BLaER1 treated with 17β-estradiol and CSF1 and Interleukin-3, amounts not matched to agents 10 nM and 100 nM (cell line): ENCODE results near the gene BTBD17.

Experiments
- H3K27ac ChIP-seq, 11 experiments: shearing (Covaris generic); formaldehyde crosslinking; 2 replicates each; pipeline ENCODE4 v1.8.1; 2022
- H3K27me3 ChIP-seq, 11 experiments: shearing (Covaris generic); formaldehyde crosslinking; 2 replicates each; pipeline ENCODE4 v1.8.1; 2022
- H3K36me3 ChIP-seq, 11 experiments: shearing (Covaris generic); formaldehyde crosslinking; 2 replicates each; pipeline ENCODE4 v1.8.1; 2022
- H3K4me1 ChIP-seq, 10 experiments: shearing (Covaris generic); formaldehyde crosslinking; 2 replicates each; pipeline ENCODE4 v1.8.1; 2022
- H3K4me2 ChIP-seq, 11 experiments: shearing (Covaris generic); formaldehyde crosslinking; 2 replicates each; pipeline ENCODE4 v1.8.1; 2022
- H3K4me3 ChIP-seq, 10 experiments: shearing (Covaris generic); formaldehyde crosslinking; 2 replicates each; pipeline ENCODE4 v1.8.1; 2022
- H3K9ac ChIP-seq, 11 experiments: shearing (Covaris generic); formaldehyde crosslinking; 2 replicates each; pipeline ENCODE4 v1.8.1; 2022
- H3K9me3 ChIP-seq, 11 experiments: shearing (Covaris generic); formaldehyde crosslinking; replicated peaks in 1 of 11; 2 replicates each; pipeline ENCODE4 v1.8.1; 2022
- H4K20me1 ChIP-seq, 11 experiments: shearing (Covaris generic); formaldehyde crosslinking; 2 replicates each; pipeline ENCODE4 v1.8.1; 2022
- Cebpa-rat ChIP-seq, 11 experiments: shearing (Covaris generic); IDR thresholded peaks; 2 replicates each; pipeline ENCODE4 v1.8.1; 2022

BTBD17 gene

GRCh38 chr17:74380959-74381808 is 19.5 kb upstream of the BTBD17 start:
- Histone ChIP-seq H3K4me3 (no peak overlapping the region), H4K20me1 (no peaks in the 10 kb centered on the region), H3K9me3 (no peaks in the 10 kb centered on the region), H3K36me3 (no peaks in the 10 kb centered on the region), H3K27me3 (no peaks in the 10 kb centered on the region; a peak in 1 of 22 replicates), H3K4me2 (peak overlapping the region in 8 of 11 experiments; percentile 87 to 98 (median 93); a peak in 8 of 22 replicates), H3K9ac (no peak overlapping the region), H3K27ac (no peak overlapping the region), H3K4me1 (peaks cover 20 to 76% (median 55%) of the 10 kb centered on the region in 10 experiments)
- no peak for TF ChIP-seq Cebpa-rat (IDR thresholded peaks at IDR 0.05)

DNA sequence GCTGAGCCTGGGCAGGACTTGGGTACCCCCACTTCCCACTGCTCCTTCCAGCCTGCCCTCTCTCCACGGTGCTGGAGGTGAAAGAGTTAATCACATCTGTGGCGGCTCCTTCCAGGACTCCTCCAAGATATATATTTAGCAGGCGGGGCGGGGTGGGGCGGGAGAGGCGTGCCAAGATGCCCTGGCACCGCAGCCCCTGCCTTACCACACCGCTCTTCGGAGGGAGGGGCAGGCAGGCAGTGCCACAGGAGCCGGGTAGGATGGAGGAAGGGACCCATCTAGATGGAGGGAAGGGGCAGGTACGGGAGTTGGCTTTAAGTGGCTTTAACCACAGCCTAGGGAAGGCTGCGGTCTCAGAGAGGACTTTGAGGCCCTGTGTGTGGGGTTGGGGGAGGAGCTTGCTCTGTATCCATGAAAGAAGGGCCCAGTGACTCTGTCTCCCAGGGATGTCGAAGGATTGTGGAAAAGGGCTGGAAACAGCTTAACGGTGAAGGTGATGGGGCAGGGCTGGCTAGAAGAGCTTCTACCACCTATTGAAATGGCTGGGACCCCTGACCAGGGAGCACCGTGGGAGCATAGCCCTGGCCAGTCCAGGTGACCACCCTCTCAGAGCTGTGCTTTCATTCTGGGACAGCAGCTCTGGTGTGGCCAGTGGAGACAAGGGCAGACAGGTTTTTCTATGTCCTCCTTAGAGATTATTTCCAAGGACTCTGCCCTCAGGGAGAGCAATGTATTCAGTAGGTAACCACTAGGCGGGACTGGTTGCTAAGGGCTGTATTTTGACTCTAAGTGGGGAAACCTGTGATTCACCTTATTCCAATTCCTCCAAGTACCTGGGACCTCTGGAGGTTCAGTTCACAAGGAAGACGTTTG is 18.7 kb upstream of the BTBD17 start:
- H3K4me1 ChIP-seq: peaks cover 16 to 78% (median 59%) of the 10 kb centered on the region in 10 experiments
- H3K4me2 ChIP-seq: peak overlapping the region; percentile 87 to 98 (median 93)
- H3K36me3 ChIP-seq: no peaks in the 10 kb centered on the region
- TF ChIP-seq Cebpa-rat (IDR thresholded peaks at IDR 0.05): no peak
- peak overlapping the region in 9 of 11 experiments; percentile 20 to 70 (median 50); a peak in 15 of 22 replicates for H3K27ac ChIP-seq
- peak overlapping the region in 7 of 10 experiments; percentile 11 to 51 (median 29); a peak in 10 of 20 replicates for H3K4me3 ChIP-seq
- no peaks in the 10 kb centered on the region; a peak in 1 of 22 replicates for H3K27me3 ChIP-seq
- no peaks in the 10 kb centered on the region for H3K9me3 ChIP-seq
- H4K20me1 ChIP-seq: no peaks in the 10 kb centered on the region
- H3K9ac ChIP-seq: peak overlapping the region; percentile 33 to 71 (median 55); a peak in 18 of 22 replicates

- Histone ChIP-seq H3K36me3 (no peaks in the 10 kb centered on the region), H3K4me1 (peaks cover 19 to 78% (median 65%) of the 10 kb centered on the region in 10 experiments), H3K4me3 (peak overlapping the region in 7 of 10 experiments; percentile 11 to 51 (median 29); a peak in 10 of 20 replicates), H3K27me3 (no peaks in the 10 kb centered on the region; a peak in 1 of 22 replicates), H4K20me1 (no peaks in the 10 kb centered on the region), H3K9ac (peak overlapping the region; percentile 33 to 71 (median 56); a peak in 19 of 22 replicates), H3K9me3 (no peaks in the 10 kb centered on the region), H3K27ac (peak overlapping the region in 9 of 11 experiments; percentile 20 to 70 (median 50); a peak in 16 of 22 replicates), H3K4me2 (peak overlapping the region; percentile 87 to 98 (median 93))
- TF ChIP-seq Cebpa-rat (IDR thresholded peaks at IDR 0.05): no peak
Measured at GRCh38 chr17:74379495-74380085, 17.9 kb upstream of the BTBD17 start.

GRCh38 chr17:74374858-74375257 is 13.2 kb upstream of the BTBD17 start:
- no peaks in the 10 kb centered on the region for H3K36me3 ChIP-seq
- H4K20me1 ChIP-seq: no peaks in the 10 kb centered on the region
- H3K27ac ChIP-seq: peak overlapping the region in 10 of 11 experiments; percentile 2 to 65 (median 52); a peak in 17 of 22 replicates
- no peak overlapping the region for H3K4me3 ChIP-seq
- TF ChIP-seq Cebpa-rat (IDR thresholded peaks at IDR 0.05): no peak
- H3K4me1 ChIP-seq: peaks cover 17 to 73% (median 65%) of the 10 kb centered on the region in 10 experiments
- 0 out of 22 replicates have a peak, but pooled peaks cover 0 to 8% (median 0%) of the 10 kb centered on the region in 11 experiments for H3K9me3 ChIP-seq
- no peak overlapping the region; a peak in 1 of 22 replicates for H3K9ac ChIP-seq
- H3K4me2 ChIP-seq: peak overlapping the region; percentile 3 to 71 (median 52); a peak in 20 of 22 replicates
- no peaks in the 10 kb centered on the region for H3K27me3 ChIP-seq

- Histone ChIP-seq H3K36me3 (no peaks in the 10 kb centered on the region), H3K4me2 (peak overlapping the region in 10 of 11 experiments; percentile 38 to 71 (median 56); a peak in 19 of 22 replicates), H3K4me3 (no peak overlapping the region), H3K27ac (peak overlapping the region in 8 of 11 experiments; percentile 2 to 65 (median 48); a peak in 13 of 22 replicates), H3K4me1 (peaks cover 17 to 73% (median 65%) of the 10 kb centered on the region in 10 experiments), H4K20me1 (peaks cover 0 to 1% (median 0%) of the 10 kb centered on the region in 11 experiments; a peak in 3 of 22 replicates), H3K27me3 (no peaks in the 10 kb centered on the region), H3K9me3 (0 out of 22 replicates have a peak, but pooled peaks cover 0 to 8% (median 0%) of the 10 kb centered on the region in 11 experiments), H3K9ac (peak overlapping the region in 3 of 11 experiments; percentile 1 to 10 (median 5); a peak in 3 of 22 replicates)
- no peak for TF ChIP-seq Cebpa-rat (IDR thresholded peaks at IDR 0.05)
Measured at GRCh38 chr17:74373838-74374606, 12.4 kb upstream of the BTBD17 start.

DNA sequence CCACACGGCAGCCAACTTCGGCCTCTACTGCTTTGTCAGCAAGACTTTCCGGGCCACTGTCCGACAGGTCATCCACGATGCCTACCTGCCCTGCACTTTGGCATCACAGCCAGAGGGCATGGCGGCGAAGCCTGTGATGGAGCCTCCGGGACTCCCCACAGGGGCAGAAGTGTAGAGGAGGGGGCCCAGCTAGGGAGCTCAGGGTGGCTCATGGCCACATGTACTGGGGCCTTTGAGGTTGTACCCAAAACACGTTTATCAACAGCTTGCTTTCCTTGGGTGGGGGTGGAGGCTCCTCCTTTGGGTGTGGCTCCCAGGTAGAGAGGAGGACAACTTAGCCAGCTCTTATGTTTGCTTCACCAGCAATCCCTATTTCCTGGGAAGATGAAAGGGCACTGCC is 10.8 kb upstream of the BTBD17 start:
- Histone ChIP-seq H3K9ac (no peak overlapping the region), H3K36me3 (no peaks in the 10 kb centered on the region), H3K4me3 (no peak overlapping the region), H3K27ac (no peak overlapping the region), H3K4me1 (peaks cover 27 to 70% (median 62%) of the 10 kb centered on the region in 10 experiments), H3K27me3 (no peaks in the 10 kb centered on the region), H3K9me3 (0 out of 22 replicates have a peak, but pooled peaks cover 0 to 8% (median 0%) of the 10 kb centered on the region in 11 experiments), H3K4me2 (no peak overlapping the region), H4K20me1 (peaks cover 0 to 6% (median 0%) of the 10 kb centered on the region in 11 experiments; a peak in 3 of 22 replicates)
- no peak for TF ChIP-seq Cebpa-rat (IDR thresholded peaks at IDR 0.05)

GRCh38 chr17:74371653-74372147 is 10.0 kb upstream of the BTBD17 start:
- Histone ChIP-seq H3K9me3 (0 out of 22 replicates have a peak, but pooled peaks cover 0 to 8% (median 0%) of the 10 kb centered on the region in 11 experiments), H3K4me3 (no peak overlapping the region), H4K20me1 (peaks cover 0 to 6% (median 0%) of the 10 kb centered on the region in 11 experiments; a peak in 3 of 22 replicates), H3K27ac (no peak overlapping the region), H3K27me3 (no peaks in the 10 kb centered on the region), H3K4me1 (peaks cover 27 to 63% (median 55%) of the 10 kb centered on the region in 10 experiments), H3K4me2 (no peak overlapping the region), H3K36me3 (no peaks in the 10 kb centered on the region), H3K9ac (no peak overlapping the region)
- no peak for TF ChIP-seq Cebpa-rat (IDR thresholded peaks at IDR 0.05)
